HEK293 (cell line): ENCODE measurements around the gene USP7.
"Not testable (repeated sequence)": the region's sequence is repeated elsewhere in the genome, so short reads cannot be mapped to it uniquely, and the experiment has no call there.

Experiments
- CTCF ChIA-PET: fragments of 350-600 bp; formaldehyde crosslinking; extraction: SDS; loops from one replicate; lab custom pipeline; 2021; ENCODE audit warnings: antibody characterized with exemption; lab: Yijun Ruan, JAX
- POLR2A ChIA-PET: fragments of 300-600 bp; formaldehyde crosslinking; extraction: SDS; loops from one replicate; lab custom pipeline; 2020; ENCODE audit warnings: antibody characterized with exemption, inconsistent platforms; lab: Yijun Ruan, JAX
- H3K27ac ChIP-seq: fragments of 200-500 bp; sonication (Bioruptor generic); 2 replicates; pipeline ENCODE4 v1.5.1; 2014; ENCODE audit warnings: low read depth, low read length, control low read depth, inconsistent platforms; ENCODE audit errors: extremely low read depth
- H3K36me3 ChIP-seq, 2 experiments: fragments of 200-500 bp in 1 of 2; sonication (Bioruptor generic) in 1 of 2; 1 replicate in 1 of 2; 2 replicates in 1 of 2; pipeline ENCODE4 v1.5.1; 2014 to 2017; ENCODE audit warnings: inconsistent platforms in 2 of 2, low read length in 2 of 2; ENCODE audit not compliant: control insufficient read depth in 2 of 2, insufficient read depth in 1 of 2
- H3K4me1 ChIP-seq: fragments of 200-500 bp; sonication (Bioruptor generic); 2 replicates; pipeline ENCODE4 v1.5.1; 2014; ENCODE audit warnings: mild to moderate bottlenecking, low read length, inconsistent platforms; ENCODE audit not compliant: control insufficient read depth, insufficient read depth
- H3K4me3 ChIP-seq: 2 replicates; pipeline ENCODE4 v1.5.1; 2011; ENCODE audit warnings: low read depth, mild to moderate bottlenecking, control low read depth, low read length, moderate library complexity
- H3K9me3 ChIP-seq: fragments of 200-500 bp; sonication (Bioruptor generic); 2 replicates; pipeline ENCODE4 v1.5.1; 2014; ENCODE audit warnings: low read depth, low read length, inconsistent platforms; ENCODE audit not compliant: control insufficient read depth, insufficient read depth
- AEBP2 ChIP-seq: fragments of 450-650 bp; formaldehyde crosslinking; IDR thresholded peaks from 2 replicates; pipeline ENCODE4 v1.5.1; 2016; ENCODE audit warnings: missing biosample characterization, missing genetic modification characterization, borderline replicate concordance
- GLIS2 ChIP-seq: fragments of 450-650 bp; formaldehyde crosslinking; IDR thresholded peaks from 2 replicates; pipeline ENCODE4 v1.5.1; 2016; ENCODE audit warnings: missing biosample characterization, missing genetic modification characterization
- KLF7 ChIP-seq: fragments of 450-650 bp; formaldehyde crosslinking; IDR thresholded peaks from 2 replicates; pipeline ENCODE4 v1.5.1; 2016; ENCODE audit warnings: missing biosample characterization, missing genetic modification characterization, borderline replicate concordance
- OVOL3 ChIP-seq: fragments of 450-650 bp; formaldehyde crosslinking; IDR thresholded peaks from 2 replicates; pipeline ENCODE4 v1.5.1; 2016; ENCODE audit warnings: missing biosample characterization, missing genetic modification characterization
- ZBTB1 ChIP-seq: fragments of 450-650 bp; formaldehyde crosslinking; IDR thresholded peaks from 2 replicates; pipeline ENCODE4 v1.5.1; 2016; ENCODE audit warnings: missing biosample characterization, missing genetic modification characterization
- ZBTB11 ChIP-seq: fragments of 450-650 bp; formaldehyde crosslinking; conservative IDR thresholded peaks from 2 replicates; pipeline ENCODE4 v1.5.1; 2016; ENCODE audit warnings: low read depth, missing biosample characterization, missing genetic modification characterization
- ZBTB21 ChIP-seq: fragments of 450-650 bp; formaldehyde crosslinking; IDR thresholded peaks from 2 replicates; pipeline ENCODE4 v1.5.1; 2017; ENCODE audit warnings: missing biosample characterization, missing genetic modification characterization
- ZFP69B ChIP-seq: fragments of 450-650 bp; formaldehyde crosslinking; IDR thresholded peaks from 2 replicates; pipeline ENCODE4 v1.5.1; 2016; ENCODE audit warnings: missing biosample characterization, missing genetic modification characterization
- ZIC2 ChIP-seq: fragments of 450-650 bp; formaldehyde crosslinking; IDR thresholded peaks from 2 replicates; pipeline ENCODE4 v1.5.1; 2016; ENCODE audit warnings: missing biosample characterization, missing genetic modification characterization
- ZNF223 ChIP-seq: fragments of 450-650 bp; formaldehyde crosslinking; IDR thresholded peaks from 2 replicates; pipeline ENCODE4 v1.5.1; 2016; ENCODE audit warnings: missing biosample characterization, missing genetic modification characterization
- ZNF26 ChIP-seq: fragments of 450-650 bp; formaldehyde crosslinking; IDR thresholded peaks from 2 replicates; pipeline ENCODE4 v1.5.1; 2016; ENCODE audit warnings: missing biosample characterization, missing genetic modification characterization
- ZNF292 ChIP-seq: fragments of 450-650 bp; formaldehyde crosslinking; IDR thresholded peaks from 2 replicates; pipeline ENCODE4 v1.5.1; 2016; ENCODE audit warnings: low read depth, missing biosample characterization, missing genetic modification characterization, borderline replicate concordance
- ZNF48 ChIP-seq: fragments of 450-650 bp; formaldehyde crosslinking; IDR thresholded peaks from 2 replicates; pipeline ENCODE4 v1.5.1; 2016; ENCODE audit warnings: missing biosample characterization, missing genetic modification characterization
- ZNF660 ChIP-seq: fragments of 450-650 bp; IDR thresholded peaks from 2 replicates; pipeline ENCODE4 v1.5.1; 2018; ENCODE audit warnings: missing biosample characterization, mild to moderate bottlenecking, missing genetic modification characterization

Gene USP7

GRCh38 chr16:8919089-8919933 lies 44.4 kb downstream of the USP7 start:
- no peak overlapping the region for H3K27ac ChIP-seq
- no peak for TF ChIP-seq OVOL3 (tag by site-specific recombination)
- no peak for TF ChIP-seq KLF7 (tag by site-specific recombination)
- TF ChIP-seq ZNF48 (tag by site-specific recombination): no peak
- TF ChIP-seq ZFP69B (tag by site-specific recombination): no peak
- TF ChIP-seq ZIC2 (tag by site-specific recombination): no peak
- no peak for TF ChIP-seq ZBTB11 (tag by site-specific recombination)
- no peak for TF ChIP-seq ZNF660
- peaks cover 31 to 97% of the 10 kb centered on the region in 2 experiments for H3K36me3 ChIP-seq
- no peaks in the 10 kb centered on the region for H3K4me1 ChIP-seq
- H3K9me3 ChIP-seq: no peaks in the 10 kb centered on the region
- CTCF ChIA-PET: interaction anchor here (0.6 to 1.3 kb wide), 4 partner anchors 39 to 220 kb away, joined by 3 to 5 read pairs (median 3); no protein-coding TSS in a partner anchor
- H3K4me3 ChIP-seq: no peak overlapping the region
- POLR2A ChIA-PET: interaction anchor here (0.6 to 0.9 kb wide), 2 partner anchors 23 to 172 kb away, joined by 3 read pairs; no protein-coding TSS in a partner anchor

GRCh38 chr16:8917336-8917735 lies 46.4 kb downstream of the USP7 start:
- POLR2A ChIA-PET, H3K27ac ChIP-seq, H3K4me1 ChIP-seq, H3K4me3 ChIP-seq, CTCF ChIA-PET, H3K9me3 ChIP-seq: not testable (repeated sequence)
- H3K36me3 ChIP-seq: peaks cover 40 to 96% of the 10 kb centered on the region in 2 experiments

- Histone ChIP-seq H3K9me3 (no peaks in the 10 kb centered on the region), H3K27ac (no peak overlapping the region), H3K4me3 (no peak overlapping the region), H3K36me3 (peaks cover 44 to 96% of the 10 kb centered on the region in 2 experiments), H3K4me1 (no peaks in the 10 kb centered on the region)
- ChIA-PET CTCF (interaction anchor here (0.7 to 2.1 kb wide), 3 partner anchors 20 to 92 kb away, joined by 3 to 8 read pairs (median 8); no protein-coding TSS in a partner anchor), POLR2A (no interaction called here)
- TF ChIP-seq ZNF223 (tag by site-specific recombination) (no peak), OVOL3 (tag by site-specific recombination) (no peak), AEBP2 (tag by site-specific recombination) (no peak), ZBTB1 (no peak), ZNF26 (no peak), GLIS2 (tag by site-specific recombination) (no peak), ZNF292 (no peak), ZBTB21 (tag by site-specific recombination) (no peak)
These were observed 47.0 kb downstream of the USP7 start for GRCh38 chr16:8916541-8917225.
